Thoracic aorta (tissue), 2 donors: ENCODE data around the gene TFF3. TPM values are rescaled to one million over a fixed set of nuclear protein-coding genes. Genes with fewer than 3 reads are reported as not detected.

Source experiments
- ATAC-seq: fragments of 150-250 bp; one replicate; pipeline ENCODE4 v1.8.0; 2017; ENCODE audit warnings: low read depth; ENCODE audit not compliant: insufficient number of reproducible peaks, low FRiP score
- DNase-seq: peaks from one replicate; pipeline ENCODE4 v3.0.0-alpha.2; 2020; ENCODE audit warnings: low spot score
- H3K27ac ChIP-seq, 2 donors: fragments of 200-600 bp; sonication (generic); 1 replicate in 1 of 2; 2 replicates in 1 of 2; pipeline ENCODE4 v1.5.1; 2016; ENCODE audit warnings: mild to moderate bottlenecking in 2 of 2, moderate library complexity in 2 of 2
- H3K27me3 ChIP-seq: fragments of 200-600 bp; sonication (generic); replicated peaks from 2 replicates; pipeline ENCODE4 v1.6.0; 2016; ENCODE audit warnings: mild to moderate bottlenecking; ENCODE audit not compliant: insufficient read depth
- H3K36me3 ChIP-seq: fragments of 200-600 bp; sonication (generic); one replicate; pipeline ENCODE4 v1.5.1; 2016
- H3K4me1 ChIP-seq, 2 donors: fragments of 200-600 bp; sonication (generic); 1 replicate in 1 of 2; 2 replicates in 1 of 2; pipeline versions ENCODE4 v1.5.1 to v1.6.0; 2016; ENCODE audit warnings: low read depth in 2 of 2, mild to moderate bottlenecking in 1 of 2; ENCODE audit not compliant: control insufficient read depth in 1 of 2
- H3K4me3 ChIP-seq: fragments of 200-600 bp; sonication (generic); 2 replicates; pipeline ENCODE4 v1.5.1; 2016; ENCODE audit warnings: mild to moderate bottlenecking
- H3K9me3 ChIP-seq: fragments of 200-600 bp; sonication (generic); 2 replicates; pipeline ENCODE4 v1.5.1; 2016
- total RNA-seq, 2 donors: library from RNA; depleted of rRNA; stranded (reverse); fragments of >200 nt; gene quantifications; one replicate each; pipeline versions ENCODE4 v1.1.0 to v1.2.3, GENCODE V29; 2016
- TF ChIP-seq, protein P1 (sequence below): fragments of 200-600 bp; sonication (generic); IDR thresholded peaks from one replicate; pipeline ENCODE4 v1.5.1; 2019; ENCODE audit warnings: antibody characterized with exemption

TFF3 gene
- total RNA-seq, 2 donors from 2014 or later: 3.2 TPM; not detected in 1

GRCh38 chr21:42289926-42290325 lies 25.3 kb downstream of the TFF3 start:
- Histone ChIP-seq H3K9me3 (no peaks in the 10 kb centered on the region), H3K4me3 (no peak overlapping the region), H3K27me3 (no peaks in the 10 kb centered on the region), H3K36me3 (no peaks in the 10 kb centered on the region), H3K27ac (no peak overlapping the region), H3K4me1 (no peaks in the 10 kb centered on the region)
- no peak for ATAC-seq
- TF ChIP-seq, protein P1, sequence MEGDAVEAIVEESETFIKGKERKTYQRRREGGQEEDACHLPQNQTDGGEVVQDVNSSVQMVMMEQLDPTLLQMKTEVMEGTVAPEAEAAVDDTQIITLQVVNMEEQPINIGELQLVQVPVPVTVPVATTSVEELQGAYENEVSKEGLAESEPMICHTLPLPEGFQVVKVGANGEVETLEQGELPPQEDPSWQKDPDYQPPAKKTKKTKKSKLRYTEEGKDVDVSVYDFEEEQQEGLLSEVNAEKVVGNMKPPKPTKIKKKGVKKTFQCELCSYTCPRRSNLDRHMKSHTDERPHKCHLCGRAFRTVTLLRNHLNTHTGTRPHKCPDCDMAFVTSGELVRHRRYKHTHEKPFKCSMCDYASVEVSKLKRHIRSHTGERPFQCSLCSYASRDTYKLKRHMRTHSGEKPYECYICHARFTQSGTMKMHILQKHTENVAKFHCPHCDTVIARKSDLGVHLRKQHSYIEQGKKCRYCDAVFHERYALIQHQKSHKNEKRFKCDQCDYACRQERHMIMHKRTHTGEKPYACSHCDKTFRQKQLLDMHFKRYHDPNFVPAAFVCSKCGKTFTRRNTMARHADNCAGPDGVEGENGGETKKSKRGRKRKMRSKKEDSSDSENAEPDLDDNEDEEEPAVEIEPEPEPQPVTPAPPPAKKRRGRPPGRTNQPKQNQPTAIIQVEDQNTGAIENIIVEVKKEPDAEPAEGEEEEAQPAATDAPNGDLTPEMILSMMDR: no peak
- DNase-seq: no peak

- H3K27me3 ChIP-seq: no peaks in the 10 kb centered on the region
- no peak for ATAC-seq
These were observed 26.2 kb downstream of the TFF3 start for GRCh38 chr21:42288962-42289361.

GRCh38 chr21:42287193-42288083 lies 27.8 kb downstream of the TFF3 start:
- no peak overlapping the region for H3K4me3 ChIP-seq
- no peak for DNase-seq
- H3K4me1 ChIP-seq: no peaks in the 10 kb centered on the region
- no peak overlapping the region for H3K27ac ChIP-seq
- ATAC-seq: no peak
- H3K27me3 ChIP-seq: no peaks in the 10 kb centered on the region
- H3K36me3 ChIP-seq: no peaks in the 10 kb centered on the region
- TF ChIP-seq, protein P1: no peak
- H3K9me3 ChIP-seq: no peaks in the 10 kb centered on the region

More at GRCh38 chr21:42288962-42289361, 26.2 kb downstream of the TFF3 start:
- H3K4me3 ChIP-seq: no peak overlapping the region
- no peaks in the 10 kb centered on the region for H3K36me3 ChIP-seq
- DNase-seq: no peak
- no peak overlapping the region for H3K27ac ChIP-seq
- TF ChIP-seq, protein P1: no peak
- no peaks in the 10 kb centered on the region for H3K9me3 ChIP-seq
- no peaks in the 10 kb centered on the region for H3K4me1 ChIP-seq

DNA sequence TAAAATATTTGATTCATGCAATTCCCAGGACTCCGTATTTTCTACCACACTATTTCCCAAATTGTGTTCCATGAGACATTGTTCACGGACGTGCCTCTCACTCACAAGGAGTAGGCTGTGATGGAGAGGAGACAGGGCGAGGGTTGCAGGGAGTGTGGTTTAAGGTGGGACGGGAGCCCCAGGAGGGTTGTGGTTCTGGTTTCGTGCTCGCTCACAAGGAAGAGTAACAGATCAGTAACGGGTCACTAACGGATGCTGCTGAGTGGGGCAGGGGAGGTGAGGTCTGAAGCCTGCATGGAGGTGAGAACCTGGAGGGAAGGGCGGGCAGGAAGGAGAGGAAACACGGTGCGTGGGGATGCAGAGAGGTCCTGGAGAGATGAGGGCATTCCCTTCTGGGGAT lies 28.8 kb downstream of the TFF3 start:
- DNase-seq (no peak), ATAC-seq (no peak)
- no peak overlapping the region for H3K27ac ChIP-seq
- H3K36me3 ChIP-seq: no peaks in the 10 kb centered on the region
- no peaks in the 10 kb centered on the region for H3K27me3 ChIP-seq
- H3K9me3 ChIP-seq: no peaks in the 10 kb centered on the region
- H3K4me1 ChIP-seq: no peaks in the 10 kb centered on the region
- TF ChIP-seq, protein P1: no peak
- no peak overlapping the region for H3K4me3 ChIP-seq

DNA sequence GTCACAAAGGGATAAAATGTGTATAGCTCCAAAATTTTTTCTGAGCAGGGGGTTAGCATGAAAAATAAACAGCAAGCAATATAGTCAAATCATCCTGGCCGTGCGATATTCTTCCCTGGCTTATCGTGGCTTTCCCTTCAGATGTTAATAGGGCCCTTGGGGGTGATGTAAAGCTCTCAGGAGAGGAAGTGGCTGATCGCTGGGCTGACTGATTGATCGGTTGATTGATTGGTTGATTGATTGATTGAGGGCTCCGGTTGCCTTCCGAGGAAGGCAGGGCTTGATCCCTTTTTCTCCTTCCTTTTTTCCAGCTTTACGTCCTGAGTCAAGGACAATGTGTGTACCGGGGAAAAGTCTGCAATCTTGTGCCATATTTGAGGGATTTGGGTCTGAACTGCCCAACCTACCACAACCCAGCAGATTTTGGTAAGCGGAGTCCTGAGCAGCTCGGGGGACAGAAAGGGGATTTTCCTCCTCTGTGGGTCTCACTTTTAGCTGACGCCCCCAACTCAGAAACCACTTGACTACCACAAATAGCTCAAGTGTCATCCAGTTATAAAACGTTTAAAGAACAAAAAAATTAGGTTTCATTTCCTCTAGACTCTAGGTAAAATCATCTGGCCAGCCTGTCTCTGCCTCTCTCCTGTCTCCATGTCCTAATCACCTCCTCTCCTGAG lies 29.5 kb downstream of the TFF3 start:
- TF ChIP-seq, protein P1: no peak
- Histone ChIP-seq H3K9me3 (no peaks in the 10 kb centered on the region), H3K36me3 (no peaks in the 10 kb centered on the region), H3K4me1 (no peaks in the 10 kb centered on the region), H3K4me3 (no peak overlapping the region), H3K27ac (no peak overlapping the region), H3K27me3 (no peaks in the 10 kb centered on the region)
- no peak for ATAC-seq
- no peak for DNase-seq
